22Rv1 (cell line): ENCODE results near the gene MIAT.

Experiments
- ZFX ChIP-seq: fragments of 450-650 bp; IDR thresholded peaks from 2 replicates; pipeline ENCODE4 v1.6.1; 2017; ENCODE audit warnings: antibody characterized with exemption, borderline replicate concordance
- TF ChIP-seq, protein P1 (sequence below): fragments of 450-650 bp; IDR thresholded peaks from 2 replicates; pipeline ENCODE4 v1.5.1; 2017; ENCODE audit warnings: mild to moderate bottlenecking

GRCh38 chr22:26707581-26707980 lies 50.2 kb downstream of the MIAT start:
- TF ChIP-seq, protein P1, sequence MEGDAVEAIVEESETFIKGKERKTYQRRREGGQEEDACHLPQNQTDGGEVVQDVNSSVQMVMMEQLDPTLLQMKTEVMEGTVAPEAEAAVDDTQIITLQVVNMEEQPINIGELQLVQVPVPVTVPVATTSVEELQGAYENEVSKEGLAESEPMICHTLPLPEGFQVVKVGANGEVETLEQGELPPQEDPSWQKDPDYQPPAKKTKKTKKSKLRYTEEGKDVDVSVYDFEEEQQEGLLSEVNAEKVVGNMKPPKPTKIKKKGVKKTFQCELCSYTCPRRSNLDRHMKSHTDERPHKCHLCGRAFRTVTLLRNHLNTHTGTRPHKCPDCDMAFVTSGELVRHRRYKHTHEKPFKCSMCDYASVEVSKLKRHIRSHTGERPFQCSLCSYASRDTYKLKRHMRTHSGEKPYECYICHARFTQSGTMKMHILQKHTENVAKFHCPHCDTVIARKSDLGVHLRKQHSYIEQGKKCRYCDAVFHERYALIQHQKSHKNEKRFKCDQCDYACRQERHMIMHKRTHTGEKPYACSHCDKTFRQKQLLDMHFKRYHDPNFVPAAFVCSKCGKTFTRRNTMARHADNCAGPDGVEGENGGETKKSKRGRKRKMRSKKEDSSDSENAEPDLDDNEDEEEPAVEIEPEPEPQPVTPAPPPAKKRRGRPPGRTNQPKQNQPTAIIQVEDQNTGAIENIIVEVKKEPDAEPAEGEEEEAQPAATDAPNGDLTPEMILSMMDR: no peak
- TF ChIP-seq ZFX: no peak
